Upper lobe of left lung (tissue), 6 donors: ENCODE measurements around the gene FBXO41. TPM values are rescaled to one million over a fixed set of nuclear protein-coding genes. Genes with fewer than 3 reads are reported as not detected.
A peak's percentile ranks its signal among the peaks of the same experiment; 100 is the strongest.

Experiments used
- ATAC-seq, 2 donors: fragments of 200-7000 bp; cut with Tn5 transposase; one replicate each; pipeline ENCODE4 v1.9.1; 2022; ENCODE audit warnings: mild to moderate bottlenecking in 2 of 2, moderate library complexity in 2 of 2; ENCODE audit not compliant: low FRiP score in 2 of 2
- DNase-seq, 2 donors: peaks; one replicate each; pipeline ENCODE4 v3.0.0-alpha.2; 2019 to 2020
- H3K27ac ChIP-seq, 4 donors: fragments of 200-600 bp; sonication (generic); one replicate each; pipeline ENCODE4 v1.5.1; 2016 to 2019
- H3K27me3 ChIP-seq, 4 donors: fragments of 200-600 bp; sonication (generic); one replicate each; pipeline ENCODE4 v1.5.1; 2017 to 2019
- H3K36me3 ChIP-seq, 4 donors: fragments of 200-600 bp; sonication (generic); one replicate each; pipeline ENCODE4 v1.5.1; 2016 to 2019
- H3K4me1 ChIP-seq, 4 donors: fragments of 200-600 bp; sonication (generic); one replicate each; pipeline ENCODE4 v1.5.1; 2018 to 2019
- H3K4me3 ChIP-seq, 4 donors: fragments of 200-600 bp; sonication (generic); one replicate each; pipeline ENCODE4 v1.5.1; 2017 to 2019; ENCODE audit warnings: mild to moderate bottlenecking in 2 of 4, moderate library complexity in 1 of 4
- H3K9me3 ChIP-seq, 4 donors: fragments of 200-600 bp; sonication (generic); one replicate each; pipeline ENCODE4 v1.5.1; 2018 to 2019
- CTCF ChIP-seq, 6 experiments: fragments of 450-650 bp in 4 of 6; fragments of 200-600 bp in 2 of 6; sonication (generic) in 2 of 6; IDR thresholded peaks; one replicate each; pipeline ENCODE4 v1.5.1; 2016 to 2019; ENCODE audit warnings: antibody characterized with exemption in 6 of 6
- EP300 ChIP-seq, 4 donors: sonication (generic); formaldehyde crosslinking; IDR thresholded peaks; one replicate each; pipeline ENCODE4 v1.5.1; 2017; ENCODE audit warnings: antibody characterized with exemption in 4 of 4, control low read depth in 2 of 4
- POLR2A ChIP-seq, 4 donors: fragments of 450-650 bp; IDR thresholded peaks; one replicate each; pipeline ENCODE4 v1.5.1; 2016 to 2017; ENCODE audit warnings: antibody characterized with exemption in 4 of 4, mild to moderate bottlenecking in 2 of 4
- POLR2AphosphoS5 ChIP-seq, 2 donors: sonication (generic); formaldehyde crosslinking; IDR thresholded peaks; one replicate each; pipeline ENCODE4 v1.5.1; 2017; ENCODE audit warnings: antibody characterized with exemption in 2 of 2
- WGBS, 2 donors: methylation state at CpG; one replicate each; pipeline ENCODE4 v1.1.5; 2017 to 2018; 5-methylcytosine and 5-hydroxymethylcytosine counted together
- total RNA-seq, 6 donors: library from RNA; depleted of rRNA in 4 of 6; stranded (reverse); fragments of >200 nt in 4 of 6; gene quantifications; one replicate each; pipeline versions ENCODE4 v1.1.0 to v1.2.1, GENCODE V29; 2016 to 2021
- donor health status: DM: no; HTN: no; CAD: no; lungs with moderate emphysema.
- donor health status: DM: no; HTN: yes; CAD: no; lungs with severe emphysema.

FBXO41 gene
- total RNA-seq, 6 donors from 2014 or later, result 1.5 to 9.4 (median 3.9) TPM

- peaks cover 14 to 31% (median 25%) of the 10 kb centered on the region in 4 donors for H3K4me1 ChIP-seq
- H3K27me3 ChIP-seq, result peaks cover 0 to 54% (median 28%) of the 10 kb centered on the region in 4 donors
- WGBS, 2 donors, result 7 to 8% methylated on average over 5 to 15 of the region's 45 CpGs
- no peaks in the 10 kb centered on the region for H3K36me3 ChIP-seq
- peaks cover 0 to 4% (median 2%) of the 10 kb centered on the region in 4 donors for H3K9me3 ChIP-seq
- peak in 1 of 2 donors; percentile 57 for ATAC-seq
- no peak within 1 kb of the TSS for H3K27ac ChIP-seq
- TF ChIP-seq CTCF (IDR thresholded peaks at IDR 0.05) (peak in 1 of 6 experiments; percentile 15), POLR2AphosphoS5 (IDR thresholded peaks at IDR 0.05) (no peak), POLR2A (IDR thresholded peaks at IDR 0.05) (no peak), EP300 (IDR thresholded peaks at IDR 0.05) (no peak)
- DNase-seq, result peak; percentile 47 to 90
- H3K4me3 ChIP-seq, result peak within 1 kb of the TSS; percentile 3 to 59 (median 46)
Measured at GRCh38 chr2:73293534-73294171, 9.4 kb upstream of the FBXO41 start, which contains the start of gene EGR4. EGR4 (minus strand) TSS chr2:73293548; CDS start chr2:73293317, 231 bp downstream.

- DNase-seq, result peak in 1 of 2 donors; percentile 87
- WGBS, 2 donors, result 3 to 11% methylated on average over 11 to 53 of the region's 64 CpGs
- TF ChIP-seq EP300 (IDR thresholded peaks at IDR 0.05) (no peak), POLR2AphosphoS5 (IDR thresholded peaks at IDR 0.05) (no peak), CTCF (IDR thresholded peaks at IDR 0.05) (no peak), POLR2A (IDR thresholded peaks at IDR 0.05) (no peak)
- Histone ChIP-seq H3K27ac (no peak overlapping the region), H3K27me3 (peaks cover 0 to 54% (median 28%) of the 10 kb centered on the region in 4 donors), H3K9me3 (peaks cover 0 to 4% (median 2%) of the 10 kb centered on the region in 4 donors), H3K4me3 (peak overlapping the region; percentile 3 to 59 (median 46)), H3K4me1 (peaks cover 14 to 31% (median 25%) of the 10 kb centered on the region in 4 donors), H3K36me3 (no peaks in the 10 kb centered on the region)
- no peak for ATAC-seq
Measured at GRCh38 chr2:73292906-73293533, 8.7 kb upstream of the FBXO41 start.

GRCh38 chr2:73292316-73292905 lies 8.1 kb upstream of the FBXO41 start:
- Histone ChIP-seq H3K9me3 (peaks cover 0 to 4% (median 2%) of the 10 kb centered on the region in 4 donors), H3K27ac (no peak overlapping the region), H3K4me3 (no peak overlapping the region), H3K36me3 (no peaks in the 10 kb centered on the region), H3K4me1 (peaks cover 14 to 31% (median 25%) of the 10 kb centered on the region in 4 donors), H3K27me3 (peaks cover 0 to 54% (median 28%) of the 10 kb centered on the region in 4 donors)
- ATAC-seq (no peak), DNase-seq (peak in 1 of 2 donors; percentile 72)
- 0 to 3% methylated on average over 1 to 29 of the region's 38 CpGs for WGBS, 2 donors
- no peak for TF ChIP-seq EP300 (IDR thresholded peaks at IDR 0.05)
- TF ChIP-seq POLR2A (IDR thresholded peaks at IDR 0.05), result no peak
- TF ChIP-seq CTCF (IDR thresholded peaks at IDR 0.05), result no peak
- no peak for TF ChIP-seq POLR2AphosphoS5 (IDR thresholded peaks at IDR 0.05)

GRCh38 chr2:73291461-73292315 lies 7.4 kb upstream of the FBXO41 start:
- peak in 1 of 2 donors; percentile 20 for ATAC-seq
- H3K4me1 ChIP-seq, result peaks cover 14 to 31% (median 25%) of the 10 kb centered on the region in 4 donors
- DNase-seq, result peak in 1 of 2 donors; percentile 83
- peak overlapping the region in 2 of 4 donors; percentile 27 to 31 for H3K4me3 ChIP-seq
- H3K9me3 ChIP-seq, result peaks cover 0 to 4% (median 2%) of the 10 kb centered on the region in 4 donors
- WGBS, 2 donors, result 2 to 4% methylated on average over 10 to 72 of the region's 82 CpGs
- no peaks in the 10 kb centered on the region for H3K36me3 ChIP-seq
- no peak overlapping the region for H3K27ac ChIP-seq
- TF ChIP-seq EP300 (IDR thresholded peaks at IDR 0.05), result no peak
- TF ChIP-seq POLR2AphosphoS5 (IDR thresholded peaks at IDR 0.05), result no peak
- no peak for TF ChIP-seq POLR2A (IDR thresholded peaks at IDR 0.05)
- no peak for TF ChIP-seq CTCF (IDR thresholded peaks at IDR 0.05)
- H3K27me3 ChIP-seq, result peaks cover 0 to 54% (median 28%) of the 10 kb centered on the region in 4 donors
